ENCODE results near the gene ASZ1.
"Not testable (repeated sequence)": the region's sequence is repeated elsewhere in the genome, so short reads cannot be mapped to it uniquely, and the experiment has no call there.

DNA sequence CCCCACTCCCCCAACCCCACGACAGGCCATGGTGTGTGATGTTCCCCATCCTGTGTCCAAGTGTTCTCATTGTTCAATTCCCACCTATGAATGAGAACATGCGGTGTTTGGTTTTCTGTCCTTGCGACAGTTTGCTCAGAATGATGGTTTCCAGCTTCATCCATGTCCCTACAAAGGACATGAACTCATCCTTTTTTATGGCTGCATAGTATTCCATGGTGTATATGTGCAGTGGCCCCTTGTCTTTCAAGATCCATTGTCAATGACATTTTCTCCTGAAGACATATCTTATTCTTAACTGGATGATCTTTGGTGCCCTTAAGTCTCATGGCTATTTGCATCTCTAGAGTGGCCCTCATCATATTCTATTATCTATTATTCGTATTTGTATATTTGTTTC lies 33.5 kb upstream of the ASZ1 start:
- TF ChIP-seq EZH2phosphoT487 (IDR thresholded peaks at IDR 0.05; ENCODE audit: borderline replicate concordance, low read depth, low read length); CTCF (conservative IDR thresholded peaks at IDR 0.05; ENCODE audit: low read length): not testable (repeated sequence)

All from OCI-LY7 (cell line).